ENCODE results near the gene ACSL5.

The ACSL5 gene

GRCh38 chr10:112409299-112409698 lies 35.4 kb downstream of the ACSL5 start:
- DNase-seq (ENCODE audit: low read depth) = no peak
- TF ChIP-seq, protein P1, sequence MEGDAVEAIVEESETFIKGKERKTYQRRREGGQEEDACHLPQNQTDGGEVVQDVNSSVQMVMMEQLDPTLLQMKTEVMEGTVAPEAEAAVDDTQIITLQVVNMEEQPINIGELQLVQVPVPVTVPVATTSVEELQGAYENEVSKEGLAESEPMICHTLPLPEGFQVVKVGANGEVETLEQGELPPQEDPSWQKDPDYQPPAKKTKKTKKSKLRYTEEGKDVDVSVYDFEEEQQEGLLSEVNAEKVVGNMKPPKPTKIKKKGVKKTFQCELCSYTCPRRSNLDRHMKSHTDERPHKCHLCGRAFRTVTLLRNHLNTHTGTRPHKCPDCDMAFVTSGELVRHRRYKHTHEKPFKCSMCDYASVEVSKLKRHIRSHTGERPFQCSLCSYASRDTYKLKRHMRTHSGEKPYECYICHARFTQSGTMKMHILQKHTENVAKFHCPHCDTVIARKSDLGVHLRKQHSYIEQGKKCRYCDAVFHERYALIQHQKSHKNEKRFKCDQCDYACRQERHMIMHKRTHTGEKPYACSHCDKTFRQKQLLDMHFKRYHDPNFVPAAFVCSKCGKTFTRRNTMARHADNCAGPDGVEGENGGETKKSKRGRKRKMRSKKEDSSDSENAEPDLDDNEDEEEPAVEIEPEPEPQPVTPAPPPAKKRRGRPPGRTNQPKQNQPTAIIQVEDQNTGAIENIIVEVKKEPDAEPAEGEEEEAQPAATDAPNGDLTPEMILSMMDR (conservative IDR thresholded peaks at IDR 0.05; ENCODE audit: low read length) = no peak
- H3K4me3 ChIP-seq (ENCODE audit: low read length) = no peak overlapping the region

DNA sequence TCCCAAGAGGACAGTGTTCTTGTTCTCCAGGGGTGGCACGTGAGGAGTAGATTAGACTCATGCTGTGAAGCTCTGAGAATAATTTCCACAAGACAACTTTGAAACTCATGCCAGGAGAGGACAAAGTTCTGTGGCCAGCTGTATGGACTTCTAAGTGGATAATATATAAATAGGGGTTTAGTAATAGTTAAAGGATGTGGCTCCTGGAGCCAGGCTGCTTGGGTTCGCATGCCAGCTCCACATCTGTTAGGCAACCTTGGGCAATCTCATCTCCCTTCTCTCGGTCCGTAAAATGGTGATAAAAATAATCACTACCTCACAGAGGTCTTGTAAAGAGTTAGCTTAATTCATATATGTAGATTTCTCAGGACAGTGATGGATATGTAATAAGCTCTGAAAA lies 35.8 kb downstream of the ACSL5 start:
- DNase-seq (ENCODE audit: low read depth) = peak; percentile 27
- TF ChIP-seq, protein P1 (conservative IDR thresholded peaks at IDR 0.05; ENCODE audit: low read length) = no peak
- no peak overlapping the region for H3K4me3 ChIP-seq (ENCODE audit: low read length)

- TF ChIP-seq, protein P1 (conservative IDR thresholded peaks at IDR 0.05; ENCODE audit: low read length) = no peak
- DNase-seq (ENCODE audit: low read depth) = no peak
Observed at GRCh38 chr10:112412696-112413095, 38.8 kb downstream of the ACSL5 start.

DNA sequence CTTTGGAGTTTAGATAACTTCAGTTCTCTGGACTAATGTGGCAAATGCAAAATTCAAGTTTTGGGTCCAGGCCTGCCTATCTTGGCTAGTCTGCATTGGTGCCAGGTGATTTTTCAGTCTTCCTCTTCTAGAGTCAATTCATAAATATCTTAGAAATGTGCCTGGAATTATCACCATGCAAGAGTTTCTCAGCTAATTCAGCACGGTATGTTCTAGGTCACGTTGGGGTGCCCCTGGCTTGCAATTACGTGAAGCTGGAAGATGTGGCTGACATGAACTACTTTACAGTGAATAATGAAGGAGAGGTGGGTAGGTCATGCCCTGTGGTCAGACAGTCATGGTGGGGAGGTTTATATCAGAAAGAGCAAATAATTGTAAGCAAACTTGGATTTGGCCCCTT lies 47.8 kb downstream of the ACSL5 start:
- TF ChIP-seq, protein P1 (conservative IDR thresholded peaks at IDR 0.05; ENCODE audit: low read length) = no peak
- no peak overlapping the region for H3K4me3 ChIP-seq (ENCODE audit: low read length)
- DNase-seq (ENCODE audit: low read depth) = no peak

More at GRCh38 chr10:112412696-112413095, 38.8 kb downstream of the ACSL5 start:
- no peak overlapping the region for H3K4me3 ChIP-seq (ENCODE audit: low read length)

DNA sequence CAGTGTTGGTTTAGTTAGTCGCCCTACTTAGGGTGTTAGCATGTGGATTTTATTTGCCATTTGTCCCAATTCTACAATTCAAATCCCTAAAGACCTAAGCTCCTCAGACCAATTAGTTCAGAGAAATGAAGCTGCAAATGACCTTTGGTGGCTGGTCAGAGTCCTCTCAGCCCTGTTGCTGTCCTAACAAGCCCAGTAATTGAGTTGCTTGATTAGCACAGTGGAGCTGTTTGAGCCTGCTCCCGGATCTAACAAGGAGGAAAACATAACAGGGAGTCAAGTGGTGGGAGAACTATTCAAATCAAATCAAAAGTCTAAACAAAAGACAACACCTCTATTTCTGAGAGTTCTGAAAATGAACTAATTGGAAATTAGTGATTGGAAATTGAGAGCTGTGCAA lies 50.7 kb downstream of the ACSL5 start:
- no peak overlapping the region for H3K4me3 ChIP-seq (ENCODE audit: low read length)
- TF ChIP-seq, protein P1 (conservative IDR thresholded peaks at IDR 0.05; ENCODE audit: low read length) = no peak
- DNase-seq (ENCODE audit: low read depth) = no peak

DNA sequence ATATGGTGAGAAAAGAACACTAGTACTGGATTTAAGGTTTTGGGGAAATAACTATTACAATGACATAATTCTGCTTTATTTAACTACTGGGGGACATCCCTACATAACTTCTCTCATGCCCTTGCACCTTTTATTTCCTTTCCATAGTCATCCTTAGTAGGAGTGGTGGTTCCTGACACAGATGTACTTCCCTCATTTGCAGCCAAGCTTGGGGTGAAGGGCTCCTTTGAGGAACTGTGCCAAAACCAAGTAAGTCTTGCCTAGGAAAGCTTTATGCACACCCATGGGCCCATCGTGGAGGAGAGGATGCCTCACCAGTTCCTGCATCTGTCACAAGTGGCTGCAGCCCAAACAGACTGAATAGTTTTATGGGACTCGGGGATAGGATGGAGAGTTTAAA lies 52.2 kb downstream of the ACSL5 start:
- no peak for DNase-seq (ENCODE audit: low read depth)
- TF ChIP-seq, protein P1 (conservative IDR thresholded peaks at IDR 0.05; ENCODE audit: low read length) = no peak
- no peak overlapping the region for H3K4me3 ChIP-seq (ENCODE audit: low read length)

DNA sequence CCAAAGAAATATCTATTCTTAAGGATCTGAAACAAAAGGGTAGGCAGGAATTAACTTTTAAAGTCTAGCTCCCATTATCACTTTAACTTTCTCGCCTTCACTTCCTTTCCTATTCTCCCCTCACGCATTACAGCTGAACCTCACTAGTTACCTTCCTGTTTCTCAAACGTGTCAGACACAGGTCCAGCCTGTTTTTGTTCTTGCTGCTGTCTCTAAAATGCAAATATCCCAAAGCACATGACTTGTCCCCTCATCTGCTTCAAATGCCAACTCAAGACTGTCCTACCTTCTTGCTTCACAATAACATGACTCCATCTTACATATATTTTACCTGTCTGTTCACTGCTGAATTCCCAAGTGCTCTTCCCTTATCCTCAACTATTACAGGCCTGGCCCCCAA lies 55.2 kb downstream of the ACSL5 start:
- no peak for DNase-seq (ENCODE audit: low read depth)
- TF ChIP-seq, protein P1 (conservative IDR thresholded peaks at IDR 0.05; ENCODE audit: low read length) = no peak
- no peak overlapping the region for H3K4me3 ChIP-seq (ENCODE audit: low read length)

Data from AG10803 (cell line).